ENCODE results near the gene CDC42EP4. TPM values are rescaled to one million over a fixed set of nuclear protein-coding genes. Genes with fewer than 3 reads are reported as not detected.

CDC42EP4 gene
- total and polyA plus RNA-seq, 9 of the 15 experiments (the other 6 are each of a cell fraction or from before 2014, with no cell fraction given) = 0.65 to 20.8 (median 12.3) TPM

DNA sequence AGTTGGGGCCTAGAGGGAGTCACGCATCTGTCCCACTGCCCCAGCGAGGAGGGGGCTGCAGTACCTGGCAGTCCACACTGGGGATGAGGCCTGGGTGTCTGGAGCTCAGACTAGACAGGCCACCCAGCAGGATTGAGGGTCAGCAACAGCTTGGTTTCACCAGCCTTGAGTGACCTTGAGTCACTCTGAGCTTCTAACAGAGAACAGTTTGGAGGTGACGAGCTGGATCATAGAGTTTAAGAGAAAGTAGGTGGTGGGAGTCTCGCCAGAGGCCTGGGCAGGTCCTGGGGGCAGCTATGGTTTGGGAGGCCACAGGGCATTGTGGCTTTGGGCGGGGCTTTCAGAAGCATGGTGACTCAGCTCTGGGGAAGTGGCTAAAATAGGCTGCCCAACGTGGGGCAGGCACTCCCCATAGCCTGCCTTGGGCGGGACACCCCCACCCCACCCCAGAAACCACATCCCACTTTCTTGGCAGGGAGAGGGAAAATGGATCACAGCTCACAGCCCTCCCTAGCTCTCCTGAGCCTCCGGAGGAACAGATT is 20.5 kb downstream of the CDC42EP4 start (continued):
- TF ChIP-seq FOXM1 (IDR thresholded peaks at IDR 0.05; ENCODE audit: low read depth) (no peak), FOXM1 (CRISPR knock-in tag; IDR thresholded peaks at IDR 0.05; ENCODE audit: low read depth) (no peak), NCOA4 (IDR thresholded peaks at IDR 0.05; ENCODE audit: partially characterized antibody) (no peak), MIER1 (IDR thresholded peaks at IDR 0.05; ENCODE audit: low read depth) (no peak), ZNF445 (CRISPR knock-in tag; IDR thresholded peaks at IDR 0.05; ENCODE audit: low read depth) (no peak), HCFC1 (IDR thresholded peaks at IDR 0.05; ENCODE audit: low read depth, low read length) (no peak), PYGO2 (tag; IDR thresholded peaks at IDR 0.05) (no peak), NEUROD1 (IDR thresholded peaks at IDR 0.05; ENCODE audit: borderline replicate concordance, low read depth, low read length, partially characterized antibody) (no peak), RBM25 (IDR thresholded peaks at IDR 0.05; ENCODE audit: low read depth, low read length, severe bottlenecking) (no peak), SMARCC2 (IDR thresholded peaks at IDR 0.05; ENCODE audit: low read depth) (no peak), KLF1 (tag; IDR thresholded peaks at IDR 0.05) (no peak), POLR2H (tag; IDR thresholded peaks at IDR 0.05; ENCODE audit: low read depth) (no peak), FIP1L1 (IDR thresholded peaks at IDR 0.05; ENCODE audit: low read depth, low read length, poor library complexity, severe bottlenecking) (no peak), MEF2D (tag; conservative IDR thresholded peaks at IDR 0.05; ENCODE audit: low read depth) (no peak), JUND (IDR thresholded peaks at IDR 0.05; ENCODE audit: borderline replicate concordance, low read depth, low read length) (peak; percentile 78), JUND (tag; IDR thresholded peaks at IDR 0.05; ENCODE audit: borderline replicate concordance, low read depth, low read length) (peak; percentile 60; the same call in 1 of the 3 replicates), KLF6 (CRISPR knock-in tag; IDR thresholded peaks at IDR 0.05; ENCODE audit: borderline replicate concordance) (no peak), RNF2 (IDR thresholded peaks at IDR 0.05) (peak; percentile 42; the same call in 1 of the 2 replicates), ATF1 (CRISPR knock-in tag; IDR thresholded peaks at IDR 0.05) (no peak), ATF1 (tag; IDR thresholded peaks at IDR 0.05) (peak; percentile 9; the same call in 1 of the 2 replicates), ZNF347 (CRISPR knock-in tag; IDR thresholded peaks at IDR 0.05; ENCODE audit: low read depth) (no peak)
- TF ChIP-seq, protein P1, sequence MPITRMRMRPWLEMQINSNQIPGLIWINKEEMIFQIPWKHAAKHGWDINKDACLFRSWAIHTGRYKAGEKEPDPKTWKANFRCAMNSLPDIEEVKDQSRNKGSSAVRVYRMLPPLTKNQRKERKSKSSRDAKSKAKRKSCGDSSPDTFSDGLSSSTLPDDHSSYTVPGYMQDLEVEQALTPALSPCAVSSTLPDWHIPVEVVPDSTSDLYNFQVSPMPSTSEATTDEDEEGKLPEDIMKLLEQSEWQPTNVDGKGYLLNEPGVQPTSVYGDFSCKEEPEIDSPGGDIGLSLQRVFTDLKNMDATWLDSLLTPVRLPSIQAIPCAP (CRISPR knock-in tag; IDR thresholded peaks at IDR 0.05; ENCODE audit: borderline replicate concordance) = no peak
- TF ChIP-seq, protein P2, sequence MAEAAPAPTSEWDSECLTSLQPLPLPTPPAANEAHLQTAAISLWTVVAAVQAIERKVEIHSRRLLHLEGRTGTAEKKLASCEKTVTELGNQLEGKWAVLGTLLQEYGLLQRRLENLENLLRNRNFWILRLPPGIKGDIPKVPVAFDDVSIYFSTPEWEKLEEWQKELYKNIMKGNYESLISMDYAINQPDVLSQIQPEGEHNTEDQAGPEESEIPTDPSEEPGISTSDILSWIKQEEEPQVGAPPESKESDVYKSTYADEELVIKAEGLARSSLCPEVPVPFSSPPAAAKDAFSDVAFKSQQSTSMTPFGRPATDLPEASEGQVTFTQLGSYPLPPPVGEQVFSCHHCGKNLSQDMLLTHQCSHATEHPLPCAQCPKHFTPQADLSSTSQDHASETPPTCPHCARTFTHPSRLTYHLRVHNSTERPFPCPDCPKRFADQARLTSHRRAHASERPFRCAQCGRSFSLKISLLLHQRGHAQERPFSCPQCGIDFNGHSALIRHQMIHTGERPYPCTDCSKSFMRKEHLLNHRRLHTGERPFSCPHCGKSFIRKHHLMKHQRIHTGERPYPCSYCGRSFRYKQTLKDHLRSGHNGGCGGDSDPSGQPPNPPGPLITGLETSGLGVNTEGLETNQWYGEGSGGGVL (CRISPR knock-in tag; IDR thresholded peaks at IDR 0.05) = no peak
- TF ChIP-seq, protein P3, sequence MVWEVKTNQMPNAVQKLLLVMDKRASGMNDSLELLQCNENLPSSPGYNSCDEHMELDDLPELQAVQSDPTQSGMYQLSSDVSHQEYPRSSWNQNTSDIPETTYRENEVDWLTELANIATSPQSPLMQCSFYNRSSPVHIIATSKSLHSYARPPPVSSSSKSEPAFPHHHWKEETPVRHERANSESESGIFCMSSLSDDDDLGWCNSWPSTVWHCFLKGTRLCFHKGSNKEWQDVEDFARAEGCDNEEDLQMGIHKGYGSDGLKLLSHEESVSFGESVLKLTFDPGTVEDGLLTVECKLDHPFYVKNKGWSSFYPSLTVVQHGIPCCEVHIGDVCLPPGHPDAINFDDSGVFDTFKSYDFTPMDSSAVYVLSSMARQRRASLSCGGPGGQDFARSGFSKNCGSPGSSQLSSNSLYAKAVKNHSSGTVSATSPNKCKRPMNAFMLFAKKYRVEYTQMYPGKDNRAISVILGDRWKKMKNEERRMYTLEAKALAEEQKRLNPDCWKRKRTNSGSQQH (CRISPR knock-in tag; IDR thresholded peaks at IDR 0.05) = no peak
- TF ChIP-seq, protein P4, sequence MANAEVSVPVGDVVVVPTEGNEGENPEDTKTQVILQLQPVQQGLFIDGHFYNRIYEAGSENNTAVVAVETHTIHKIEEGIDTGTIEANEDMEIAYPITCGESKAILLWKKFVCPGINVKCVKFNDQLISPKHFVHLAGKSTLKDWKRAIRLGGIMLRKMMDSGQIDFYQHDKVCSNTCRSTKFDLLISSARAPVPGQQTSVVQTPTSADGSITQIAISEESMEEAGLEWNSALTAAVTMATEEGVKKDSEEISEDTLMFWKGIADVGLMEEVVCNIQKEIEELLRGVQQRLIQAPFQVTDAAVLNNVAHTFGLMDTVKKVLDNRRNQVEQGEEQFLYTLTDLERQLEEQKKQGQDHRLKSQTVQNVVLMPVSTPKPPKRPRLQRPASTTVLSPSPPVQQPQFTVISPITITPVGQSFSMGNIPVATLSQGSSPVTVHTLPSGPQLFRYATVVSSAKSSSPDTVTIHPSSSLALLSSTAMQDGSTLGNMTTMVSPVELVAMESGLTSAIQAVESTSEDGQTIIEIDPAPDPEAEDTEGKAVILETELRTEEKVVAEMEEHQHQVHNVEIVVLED (CRISPR knock-in tag; IDR thresholded peaks at IDR 0.05) = no peak
